ENCODE measurements around the gene MORN3.

Gene MORN3

DNA sequence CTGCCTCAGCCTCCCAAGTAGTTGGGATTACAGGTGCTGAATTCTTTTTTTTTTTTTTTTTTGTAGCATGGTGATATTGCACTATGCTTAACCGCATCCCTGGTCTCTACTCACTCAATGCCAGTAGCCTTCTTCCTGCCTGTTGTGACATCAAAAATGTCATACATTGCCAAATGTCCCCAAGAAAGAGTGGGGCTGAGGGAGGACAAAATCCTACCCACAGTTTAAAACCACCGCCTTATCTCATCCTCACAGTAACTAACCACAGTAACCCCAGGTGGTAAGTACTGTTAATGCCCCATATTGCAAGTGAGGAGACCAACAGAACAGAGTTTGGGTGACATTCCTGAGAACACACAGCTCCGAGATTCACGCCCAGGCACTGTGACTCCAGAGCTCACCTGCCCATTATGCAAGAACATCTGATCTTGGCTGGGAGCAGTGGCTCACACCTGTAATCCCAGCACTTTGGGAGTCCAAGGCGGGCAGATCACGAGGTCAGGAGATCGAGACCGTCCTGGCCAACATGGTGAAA, 19.6 kb downstream of the MORN3 start:
- no peaks in the 10 kb centered on the region for H3K36me3 ChIP-seq
- TF ChIP-seq, protein P1, sequence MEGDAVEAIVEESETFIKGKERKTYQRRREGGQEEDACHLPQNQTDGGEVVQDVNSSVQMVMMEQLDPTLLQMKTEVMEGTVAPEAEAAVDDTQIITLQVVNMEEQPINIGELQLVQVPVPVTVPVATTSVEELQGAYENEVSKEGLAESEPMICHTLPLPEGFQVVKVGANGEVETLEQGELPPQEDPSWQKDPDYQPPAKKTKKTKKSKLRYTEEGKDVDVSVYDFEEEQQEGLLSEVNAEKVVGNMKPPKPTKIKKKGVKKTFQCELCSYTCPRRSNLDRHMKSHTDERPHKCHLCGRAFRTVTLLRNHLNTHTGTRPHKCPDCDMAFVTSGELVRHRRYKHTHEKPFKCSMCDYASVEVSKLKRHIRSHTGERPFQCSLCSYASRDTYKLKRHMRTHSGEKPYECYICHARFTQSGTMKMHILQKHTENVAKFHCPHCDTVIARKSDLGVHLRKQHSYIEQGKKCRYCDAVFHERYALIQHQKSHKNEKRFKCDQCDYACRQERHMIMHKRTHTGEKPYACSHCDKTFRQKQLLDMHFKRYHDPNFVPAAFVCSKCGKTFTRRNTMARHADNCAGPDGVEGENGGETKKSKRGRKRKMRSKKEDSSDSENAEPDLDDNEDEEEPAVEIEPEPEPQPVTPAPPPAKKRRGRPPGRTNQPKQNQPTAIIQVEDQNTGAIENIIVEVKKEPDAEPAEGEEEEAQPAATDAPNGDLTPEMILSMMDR (IDR thresholded peaks at IDR 0.05; ENCODE audit: low read depth, low read length): no peak

DNA sequence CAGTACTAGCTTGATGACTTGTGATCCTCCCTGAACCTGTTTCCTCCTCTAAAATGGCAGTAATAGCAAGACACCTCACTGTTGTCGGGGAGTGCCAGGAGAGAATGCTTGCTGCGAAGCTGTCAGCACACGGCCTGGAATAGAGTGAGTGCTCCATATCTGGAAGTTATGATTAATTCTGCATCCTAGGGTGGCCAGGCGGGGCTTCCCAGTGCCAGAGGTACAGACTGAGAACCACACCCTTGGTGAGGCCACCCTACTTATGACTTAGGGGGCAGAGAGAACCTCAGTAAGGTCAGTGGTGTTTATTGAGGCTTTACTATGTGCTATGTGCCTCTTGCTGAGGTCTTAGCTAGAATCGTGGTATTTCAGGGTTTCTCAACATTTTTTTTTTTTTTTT, 20.1 kb downstream of the MORN3 start:
- Histone ChIP-seq H3K36me3 (no peaks in the 10 kb centered on the region), H3K27me3 (no peaks in the 10 kb centered on the region), H3K4me1 (no peaks in the 10 kb centered on the region), H3K4me3 (ENCODE audit: low read depth, low read length) (no peak overlapping the region), H3K9me3 (no peaks in the 10 kb centered on the region)
- no peak for DNase-seq
- TF ChIP-seq, protein P1 (IDR thresholded peaks at IDR 0.05; ENCODE audit: low read depth, low read length): no peak

More for the DNA sequence above, 19.6 kb downstream of the MORN3 start:
- no peak for DNase-seq
- Histone ChIP-seq H3K27me3 (no peaks in the 10 kb centered on the region), H3K4me1 (no peaks in the 10 kb centered on the region), H3K4me3 (ENCODE audit: low read depth, low read length) (no peak overlapping the region), H3K9me3 (no peaks in the 10 kb centered on the region)

DNA sequence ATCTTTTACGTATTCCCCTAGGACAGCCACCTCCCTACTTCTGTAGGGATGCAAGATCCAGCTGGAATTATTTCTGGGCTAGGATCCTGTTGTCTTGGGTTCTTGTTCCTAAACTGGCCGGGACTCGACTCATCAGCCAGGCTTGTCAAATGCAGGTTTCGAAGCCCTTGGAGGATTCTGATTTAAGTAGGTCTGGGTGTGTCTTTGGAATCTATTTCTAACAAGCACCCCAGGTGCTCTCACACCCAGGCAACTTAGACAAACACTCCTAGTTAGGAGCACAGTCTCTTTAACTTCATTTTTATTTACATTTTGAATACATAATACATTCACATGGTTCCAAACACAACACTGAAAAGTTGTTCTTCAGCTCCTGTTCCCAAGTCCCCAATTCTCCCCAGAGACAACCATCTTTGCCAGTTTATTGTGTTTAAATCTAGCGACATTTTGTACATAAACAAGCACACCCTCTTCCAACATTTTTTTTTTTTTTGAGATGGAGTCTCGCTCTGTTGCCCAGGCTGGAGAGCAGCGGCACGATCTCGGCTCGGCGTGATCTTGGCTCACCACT, 20.9 kb downstream of the MORN3 start:
- H3K27me3 ChIP-seq: no peaks in the 10 kb centered on the region
- no peaks in the 10 kb centered on the region for H3K9me3 ChIP-seq
- no peaks in the 10 kb centered on the region for H3K4me1 ChIP-seq
- no peaks in the 10 kb centered on the region for H3K36me3 ChIP-seq
- DNase-seq: no peak
- H3K4me3 ChIP-seq (ENCODE audit: low read depth, low read length): no peak overlapping the region
- TF ChIP-seq, protein P1 (IDR thresholded peaks at IDR 0.05; ENCODE audit: low read depth, low read length): no peak

DNA sequence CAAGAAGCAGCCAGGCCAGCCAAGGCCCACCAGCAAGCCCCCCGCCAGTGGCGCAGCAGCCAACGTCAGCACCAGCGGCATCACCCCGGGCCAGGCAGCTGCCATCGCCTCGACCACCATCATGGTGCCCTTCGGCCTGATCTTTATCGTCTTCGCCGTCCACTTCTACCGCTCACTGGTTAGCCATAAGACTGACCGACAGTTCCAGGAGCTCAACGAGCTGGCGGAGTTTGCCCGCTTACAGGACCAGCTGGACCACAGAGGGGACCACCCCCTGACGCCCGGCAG, 28.2 kb downstream of the MORN3 start:
- Histone ChIP-seq H3K9me3 (no peaks in the 10 kb centered on the region), H3K27me3 (no peaks in the 10 kb centered on the region), H3K4me3 (ENCODE audit: low read depth, low read length) (no peak overlapping the region), H3K4me1 (no peaks in the 10 kb centered on the region), H3K36me3 (peaks cover 4% of the 10 kb centered on the region; the same call in 1 of the 2 replicates)
- DNase-seq: no peak
- TF ChIP-seq, protein P1 (IDR thresholded peaks at IDR 0.05; ENCODE audit: low read depth, low read length): no peak

DNA sequence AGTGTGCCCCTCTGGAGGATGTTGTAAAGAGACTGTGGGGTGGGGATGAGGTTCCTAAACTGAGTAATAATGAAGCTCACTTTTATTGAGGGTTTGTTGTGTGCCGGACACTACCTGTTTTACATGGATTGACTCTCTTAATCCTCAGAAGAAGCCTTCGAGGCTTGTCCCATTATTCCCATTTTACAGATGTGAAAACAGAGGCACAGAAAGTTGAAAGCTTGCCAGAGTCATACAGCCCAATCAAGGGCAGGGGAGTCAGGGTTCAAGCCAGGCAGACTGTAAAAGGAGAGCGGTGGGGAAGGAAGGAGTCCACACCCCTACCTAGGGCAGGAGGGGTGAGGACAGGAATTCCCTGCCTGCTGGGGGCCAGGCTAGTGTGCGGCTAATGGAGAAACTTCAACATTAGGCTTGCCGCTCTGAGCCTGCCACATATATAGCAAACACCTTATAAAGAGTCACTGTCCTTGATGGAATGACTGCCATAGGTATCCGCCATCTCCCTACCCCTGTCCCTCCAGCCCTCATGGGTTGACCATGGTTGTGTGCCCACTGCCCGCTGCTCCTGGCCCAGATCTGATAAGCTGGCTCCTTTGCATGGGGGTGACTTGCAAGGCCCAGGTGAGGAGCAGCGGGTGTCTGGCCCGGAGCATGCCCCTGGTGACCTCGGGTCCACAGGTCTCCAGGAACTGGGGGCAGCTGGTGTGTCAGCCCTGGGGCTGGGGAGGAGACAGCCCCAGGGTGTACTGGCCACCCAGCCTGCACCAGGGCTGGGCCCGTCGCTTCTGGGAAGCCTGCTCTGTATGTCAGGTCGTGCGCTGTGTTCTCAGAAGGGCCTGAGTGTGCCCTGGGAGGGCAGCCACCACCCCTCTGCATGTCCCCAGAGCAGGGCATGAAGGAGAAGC, 30.9 kb downstream of the MORN3 start:
- H3K27me3 ChIP-seq: no peaks in the 10 kb centered on the region
- no peaks in the 10 kb centered on the region for H3K9me3 ChIP-seq
- H3K36me3 ChIP-seq: peaks cover 4% of the 10 kb centered on the region; the same call in 1 of the 2 replicates
- H3K4me1 ChIP-seq: no peaks in the 10 kb centered on the region
- DNase-seq: no peak
- no peak overlapping the region for H3K4me3 ChIP-seq (ENCODE audit: low read depth, low read length)
- TF ChIP-seq, protein P1 (IDR thresholded peaks at IDR 0.05; ENCODE audit: low read depth, low read length): no peak

Data from BE2C (cell line).